Prostate gland (tissue), 2 donors: Measurements from ENCODE around the gene IL20.

ENCODE experiments used
- CTCF ChIP-seq, 4 experiments: fragments of 200-600 bp in 2 of 4; fragments of 450-650 bp in 2 of 4; sonication (generic) in 2 of 4; IDR thresholded peaks; 1 replicate in 3 of 4; 2 replicates in 1 of 4; pipeline ENCODE4 v1.5.1; 2016 to 2019; ENCODE audit warnings: antibody characterized with exemption in 4 of 4, mild to moderate bottlenecking in 2 of 4, moderate library complexity in 2 of 4
- POLR2AphosphoS5 ChIP-seq: sonication (generic); formaldehyde crosslinking; IDR thresholded peaks from one replicate; pipeline ENCODE4 v1.6.1; 2017; ENCODE audit warnings: antibody characterized with exemption

- no peak for TF ChIP-seq CTCF (IDR thresholded peaks at IDR 0.05)
- no peak for TF ChIP-seq POLR2AphosphoS5
Observed at GRCh38 chr1:206918076-206918475, 52.7 kb downstream of the IL20 start.
